ENCODE results near the gene KCNMA1. TPM values are rescaled to one million over a fixed set of nuclear protein-coding genes. Genes with fewer than 3 reads are reported as not detected.

KCNMA1 gene
- polyA plus RNA-seq, 1 of the 3 experiments (the other 2 are of a cell fraction): 107 TPM

DNA sequence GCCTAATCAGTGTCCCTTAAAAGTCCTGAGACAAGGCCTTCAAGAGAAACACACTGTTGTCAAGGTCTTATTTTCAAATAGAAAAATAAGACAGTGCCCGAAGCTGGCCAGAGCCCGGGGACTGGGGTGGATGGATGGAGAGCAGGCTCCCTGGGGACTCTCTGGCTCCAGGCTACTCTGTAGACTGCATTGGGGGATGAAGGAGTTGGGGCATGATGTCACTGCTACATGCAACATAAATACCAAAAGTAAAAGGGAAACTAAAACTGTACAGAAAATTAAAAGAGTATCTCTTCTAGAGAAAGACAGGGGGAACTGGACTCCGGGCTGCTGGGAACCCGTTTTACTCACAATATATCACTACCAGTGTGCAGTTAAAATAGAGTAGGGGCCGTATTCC, 629.8 kb downstream of the KCNMA1 start (continued):
- TF ChIP-seq, protein P1, sequence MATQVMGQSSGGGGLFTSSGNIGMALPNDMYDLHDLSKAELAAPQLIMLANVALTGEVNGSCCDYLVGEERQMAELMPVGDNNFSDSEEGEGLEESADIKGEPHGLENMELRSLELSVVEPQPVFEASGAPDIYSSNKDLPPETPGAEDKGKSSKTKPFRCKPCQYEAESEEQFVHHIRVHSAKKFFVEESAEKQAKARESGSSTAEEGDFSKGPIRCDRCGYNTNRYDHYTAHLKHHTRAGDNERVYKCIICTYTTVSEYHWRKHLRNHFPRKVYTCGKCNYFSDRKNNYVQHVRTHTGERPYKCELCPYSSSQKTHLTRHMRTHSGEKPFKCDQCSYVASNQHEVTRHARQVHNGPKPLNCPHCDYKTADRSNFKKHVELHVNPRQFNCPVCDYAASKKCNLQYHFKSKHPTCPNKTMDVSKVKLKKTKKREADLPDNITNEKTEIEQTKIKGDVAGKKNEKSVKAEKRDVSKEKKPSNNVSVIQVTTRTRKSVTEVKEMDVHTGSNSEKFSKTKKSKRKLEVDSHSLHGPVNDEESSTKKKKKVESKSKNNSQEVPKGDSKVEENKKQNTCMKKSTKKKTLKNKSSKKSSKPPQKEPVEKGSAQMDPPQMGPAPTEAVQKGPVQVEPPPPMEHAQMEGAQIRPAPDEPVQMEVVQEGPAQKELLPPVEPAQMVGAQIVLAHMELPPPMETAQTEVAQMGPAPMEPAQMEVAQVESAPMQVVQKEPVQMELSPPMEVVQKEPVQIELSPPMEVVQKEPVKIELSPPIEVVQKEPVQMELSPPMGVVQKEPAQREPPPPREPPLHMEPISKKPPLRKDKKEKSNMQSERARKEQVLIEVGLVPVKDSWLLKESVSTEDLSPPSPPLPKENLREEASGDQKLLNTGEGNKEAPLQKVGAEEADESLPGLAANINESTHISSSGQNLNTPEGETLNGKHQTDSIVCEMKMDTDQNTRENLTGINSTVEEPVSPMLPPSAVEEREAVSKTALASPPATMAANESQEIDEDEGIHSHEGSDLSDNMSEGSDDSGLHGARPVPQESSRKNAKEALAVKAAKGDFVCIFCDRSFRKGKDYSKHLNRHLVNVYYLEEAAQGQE (IDR thresholded peaks at IDR 0.05; ENCODE audit: low read depth, low read length): no peak
- TF ChIP-seq RCOR1 (IDR thresholded peaks at IDR 0.05; ENCODE audit: low read length): no peak

DNA sequence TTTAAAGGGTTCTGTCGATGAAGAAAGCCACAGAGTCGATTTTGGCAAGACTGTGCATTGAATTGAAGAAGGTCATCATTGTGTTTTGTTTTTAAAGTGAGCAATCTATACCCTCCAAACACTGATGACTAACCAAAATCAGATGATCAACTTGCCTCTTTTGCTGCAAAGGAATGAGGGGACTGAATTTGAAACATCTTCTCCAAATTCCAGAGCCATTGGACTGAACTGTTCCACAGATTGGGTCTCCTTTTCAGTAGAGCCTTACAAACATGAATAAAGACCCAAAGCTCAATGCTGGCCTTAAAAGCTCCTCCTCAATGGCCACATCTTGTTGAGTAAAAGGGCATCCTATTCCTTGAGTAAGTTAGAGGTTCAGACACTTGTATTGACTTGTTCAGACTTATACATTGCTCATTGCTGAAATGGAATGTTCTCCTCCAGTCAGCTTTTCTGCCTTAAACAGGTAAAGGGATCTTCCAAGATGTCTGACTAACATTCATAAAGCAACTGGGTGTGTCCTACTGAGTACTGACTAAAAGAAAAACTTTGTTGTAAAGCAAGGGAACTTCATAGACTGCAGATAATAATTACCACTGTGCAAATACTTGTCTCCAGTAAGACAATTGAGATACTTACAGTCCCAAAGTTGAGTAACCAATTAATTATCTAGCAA, 630.6 kb downstream of the KCNMA1 start:
- CTCF ChIA-PET: interaction anchor here (0.5 to 3.6 kb wide), 2 partner anchors 11 to 1108 kb away, joined by 3 to 22 read pairs; no protein-coding TSS in a partner anchor
- TF ChIP-seq RCOR1 (IDR thresholded peaks at IDR 0.05; ENCODE audit: low read length) (no peak), TEAD4 (IDR thresholded peaks at IDR 0.05; ENCODE audit: borderline replicate concordance, insufficient read depth) (no peak), FOXJ3 (CRISPR knock-in tag; IDR thresholded peaks at IDR 0.05) (no peak), TCF12 (IDR thresholded peaks at IDR 0.05) (no peak), ELF1 (IDR thresholded peaks at IDR 0.05) (no peak), POLR2AphosphoS5 (IDR thresholded peaks at IDR 0.05; ENCODE audit: low read depth, low read length) (no peak), MEF2A (IDR thresholded peaks at IDR 0.05; ENCODE audit: borderline replicate concordance, low read depth) (no peak)
- TF ChIP-seq, protein P2, sequence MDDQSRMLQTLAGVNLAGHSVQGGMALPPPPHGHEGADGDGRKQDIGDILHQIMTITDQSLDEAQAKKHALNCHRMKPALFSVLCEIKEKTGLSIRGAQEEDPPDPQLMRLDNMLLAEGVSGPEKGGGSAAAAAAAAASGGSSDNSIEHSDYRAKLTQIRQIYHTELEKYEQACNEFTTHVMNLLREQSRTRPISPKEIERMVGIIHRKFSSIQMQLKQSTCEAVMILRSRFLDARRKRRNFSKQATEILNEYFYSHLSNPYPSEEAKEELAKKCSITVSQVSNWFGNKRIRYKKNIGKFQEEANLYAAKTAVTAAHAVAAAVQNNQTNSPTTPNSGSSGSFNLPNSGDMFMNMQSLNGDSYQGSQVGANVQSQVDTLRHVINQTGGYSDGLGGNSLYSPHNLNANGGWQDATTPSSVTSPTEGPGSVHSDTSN (IDR thresholded peaks at IDR 0.05): no peak
- TF ChIP-seq, protein P3, sequence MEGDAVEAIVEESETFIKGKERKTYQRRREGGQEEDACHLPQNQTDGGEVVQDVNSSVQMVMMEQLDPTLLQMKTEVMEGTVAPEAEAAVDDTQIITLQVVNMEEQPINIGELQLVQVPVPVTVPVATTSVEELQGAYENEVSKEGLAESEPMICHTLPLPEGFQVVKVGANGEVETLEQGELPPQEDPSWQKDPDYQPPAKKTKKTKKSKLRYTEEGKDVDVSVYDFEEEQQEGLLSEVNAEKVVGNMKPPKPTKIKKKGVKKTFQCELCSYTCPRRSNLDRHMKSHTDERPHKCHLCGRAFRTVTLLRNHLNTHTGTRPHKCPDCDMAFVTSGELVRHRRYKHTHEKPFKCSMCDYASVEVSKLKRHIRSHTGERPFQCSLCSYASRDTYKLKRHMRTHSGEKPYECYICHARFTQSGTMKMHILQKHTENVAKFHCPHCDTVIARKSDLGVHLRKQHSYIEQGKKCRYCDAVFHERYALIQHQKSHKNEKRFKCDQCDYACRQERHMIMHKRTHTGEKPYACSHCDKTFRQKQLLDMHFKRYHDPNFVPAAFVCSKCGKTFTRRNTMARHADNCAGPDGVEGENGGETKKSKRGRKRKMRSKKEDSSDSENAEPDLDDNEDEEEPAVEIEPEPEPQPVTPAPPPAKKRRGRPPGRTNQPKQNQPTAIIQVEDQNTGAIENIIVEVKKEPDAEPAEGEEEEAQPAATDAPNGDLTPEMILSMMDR (IDR thresholded peaks at IDR 0.05): no peak

More for the DNA sequence above, 630.6 kb downstream of the KCNMA1 start:
- Histone ChIP-seq H3K9me3 (peaks cover 5% of the 10 kb centered on the region; the same call in 1 of the 2 replicates), H3K36me3 (replicated peaks in 1 of 2; ENCODE audit: control insufficient read depth in 1 of 2, insufficient read depth in 2 of 2, low read length in 1 of 2) (peaks cover 5 to 65% of the 10 kb centered on the region in 2 experiments), H3K9ac (no peak overlapping the region), H3K27me3 (ENCODE audit: insufficient read depth) (no peaks in the 10 kb centered on the region), H3K9me2 (no peaks in the 10 kb centered on the region), H4K20me1 (ENCODE audit: insufficient read depth) (no peaks in the 10 kb centered on the region), H3K79me2 (ENCODE audit: insufficient read depth) (no peaks in the 10 kb centered on the region), H3K4me3 (ENCODE audit: low read depth in 2 of 2, low read length in 1 of 2) (no peak overlapping the region), H2AFZ (ENCODE audit: low read depth) (no peak overlapping the region), H3K27ac (ENCODE audit: low read depth in 2 of 2, low read length in 1 of 2) (no peak overlapping the region), H3K4me1 (ENCODE audit: control insufficient read depth in 1 of 2, insufficient read depth in 2 of 2, low read depth in 1 of 2, low read length in 1 of 2) (peaks cover 0 to 2% of the 10 kb centered on the region in 2 experiments; a peak in 2 of 4 replicates), H3K4me2 (no peak overlapping the region), H3F3A (replicated peaks; ENCODE audit: insufficient read depth) (no peaks in the 10 kb centered on the region)
- no peak for DNase-seq
- POLR2A ChIA-PET: no interaction called here
- WGBS (ENCODE audit: low lambda C conversion rate): 66% methylated on average over 2 of the region's 2 CpGs

Measured in SK-N-SH (cell line).